Measurements from ENCODE around the gene DOLK.
"Not testable (repeated sequence)": the region's sequence is repeated elsewhere in the genome, so short reads cannot be mapped to it uniquely, and the experiment has no call there.

DOLK gene

GRCh38 chr9:128946571-128947276 is 679 bp downstream of the DOLK start:
- Histone ChIP-seq H4K5ac (ENCODE audit: low read length) (no peak overlapping the region), H3K27me3 (ENCODE audit: insufficient read depth, low read length, poor library complexity) (no peaks in the 10 kb centered on the region), H2AK5ac (ENCODE audit: low read length) (no peak overlapping the region), H3K4me3 (ENCODE audit: low read length) (peak overlapping the region; percentile 86), H3K36me3 (ENCODE audit: control insufficient read depth, insufficient read depth, low read length) (no peaks in the 10 kb centered on the region), H3K23ac (ENCODE audit: low read length) (no peak overlapping the region), H2BK120ac (ENCODE audit: low read depth, low read length) (no peak overlapping the region), H3K4me1 (ENCODE audit: control insufficient read depth, low read depth, low read length) (peaks cover 5% of the 10 kb centered on the region), H3K56ac (ENCODE audit: low read length) (peak overlapping the region; percentile 94), H3K79me2 (ENCODE audit: control insufficient read depth, insufficient read depth, low read length) (peaks cover 15% of the 10 kb centered on the region), H3K79me1 (ENCODE audit: low read length) (peaks cover 19% of the 10 kb centered on the region), H3K18ac (ENCODE audit: low read length) (peak overlapping the region; percentile 77), H3K9ac (ENCODE audit: low read length) (peak overlapping the region; percentile 93), H2BK5ac (ENCODE audit: low read length) (no peak overlapping the region), H3K27ac (ENCODE audit: low read depth, low read length) (no peak overlapping the region), H4K8ac (ENCODE audit: low read depth, low read length) (no peak overlapping the region), H2BK15ac (replicated peaks; ENCODE audit: low read depth) (no peak overlapping the region), H3K4me2 (ENCODE audit: low read length) (peak overlapping the region; percentile 92), H3K4ac (ENCODE audit: low read depth, low read length) (peak overlapping the region; percentile 92)
- no CpG with 5 or more reads among the region's 30 CpGs for WGBS (ENCODE audit: extremely low coverage, insufficient coverage, low lambda C conversion rate)
- peak; percentile 29 for DNase-seq

- H3K36me3 ChIP-seq (ENCODE audit: control insufficient read depth, insufficient read depth, low read length), result no peaks in the 10 kb centered on the region
- DNase-seq, result no peak
- no peak overlapping the region for H2BK15ac ChIP-seq (replicated peaks; ENCODE audit: low read depth)
- no peak overlapping the region for H3K4ac ChIP-seq (ENCODE audit: low read depth, low read length)
- H3K4me1 ChIP-seq (ENCODE audit: control insufficient read depth, low read depth, low read length), result peaks cover 5% of the 10 kb centered on the region
- no peak overlapping the region for H3K9ac ChIP-seq (ENCODE audit: low read length)
- no CpG with 5 or more reads among the region's 19 CpGs for WGBS (ENCODE audit: extremely low coverage, insufficient coverage, low lambda C conversion rate)
- H3K23ac ChIP-seq (ENCODE audit: low read length), result no peak overlapping the region
- H3K4me3 ChIP-seq (ENCODE audit: low read length), result no peak overlapping the region
- no peak overlapping the region for H2BK5ac ChIP-seq (ENCODE audit: low read length)
- H3K27ac ChIP-seq (ENCODE audit: low read depth, low read length), result no peak overlapping the region
- H2AK5ac ChIP-seq (ENCODE audit: low read length), result no peak overlapping the region
- H2BK120ac ChIP-seq (ENCODE audit: low read depth, low read length), result no peak overlapping the region
- H4K5ac ChIP-seq (ENCODE audit: low read length), result no peak overlapping the region
- H4K8ac ChIP-seq (ENCODE audit: low read depth, low read length), result no peak overlapping the region
- H3K79me1 ChIP-seq (ENCODE audit: low read length), result peaks cover 19% of the 10 kb centered on the region
- H3K27me3 ChIP-seq (ENCODE audit: insufficient read depth, low read length, poor library complexity), result no peaks in the 10 kb centered on the region
- peak overlapping the region; percentile 94 for H3K56ac ChIP-seq (ENCODE audit: low read length)
- H3K4me2 ChIP-seq (ENCODE audit: low read length), result no peak overlapping the region
- H3K79me2 ChIP-seq (ENCODE audit: control insufficient read depth, insufficient read depth, low read length), result peaks cover 15% of the 10 kb centered on the region
- no peak overlapping the region for H3K18ac ChIP-seq (ENCODE audit: low read length)
Measured at GRCh38 chr9:128945798-128946501, 1.5 kb downstream of the DOLK start.

- H2BK120ac ChIP-seq (ENCODE audit: low read depth, low read length); H3K18ac ChIP-seq (ENCODE audit: low read length); H3K4me3 ChIP-seq (ENCODE audit: low read length); H3K9ac ChIP-seq (ENCODE audit: low read length); DNase-seq; H3K4me1 ChIP-seq (ENCODE audit: control insufficient read depth, low read depth, low read length); H2BK15ac ChIP-seq (replicated peaks; ENCODE audit: low read depth); H3K36me3 ChIP-seq (ENCODE audit: control insufficient read depth, insufficient read depth, low read length); H3K4me2 ChIP-seq (ENCODE audit: low read length); H4K8ac ChIP-seq (ENCODE audit: low read depth, low read length); H2AK5ac ChIP-seq (ENCODE audit: low read length); H3K4ac ChIP-seq (ENCODE audit: low read depth, low read length); H3K23ac ChIP-seq (ENCODE audit: low read length); H3K27me3 ChIP-seq (ENCODE audit: insufficient read depth, low read length, poor library complexity); H4K5ac ChIP-seq (ENCODE audit: low read length); H2BK5ac ChIP-seq (ENCODE audit: low read length); H3K56ac ChIP-seq (ENCODE audit: low read length); H3K27ac ChIP-seq (ENCODE audit: low read depth, low read length): not testable (repeated sequence)
- Histone ChIP-seq H3K79me2 (ENCODE audit: control insufficient read depth, insufficient read depth, low read length) (peaks cover 15% of the 10 kb centered on the region), H3K79me1 (ENCODE audit: low read length) (peaks cover 19% of the 10 kb centered on the region)
- WGBS (ENCODE audit: extremely low coverage, insufficient coverage, low lambda C conversion rate), result no CpG with 5 or more reads among the region's 7 CpGs
Measured at GRCh38 chr9:128944966-128945365, 2.4 kb downstream of the DOLK start.

- H3K4ac ChIP-seq (ENCODE audit: low read depth, low read length), result no peak overlapping the region
- H3K4me2 ChIP-seq (ENCODE audit: low read length), result no peak overlapping the region
- no peaks in the 10 kb centered on the region for H3K36me3 ChIP-seq (ENCODE audit: control insufficient read depth, insufficient read depth, low read length)
- H3K23ac ChIP-seq (ENCODE audit: low read length), result no peak overlapping the region
- no peak overlapping the region for H2BK5ac ChIP-seq (ENCODE audit: low read length)
- H2BK120ac ChIP-seq (ENCODE audit: low read depth, low read length), result no peak overlapping the region
- WGBS (ENCODE audit: extremely low coverage, insufficient coverage, low lambda C conversion rate), result no CpG with 5 or more reads among the region's 7 CpGs
- peaks cover 15% of the 10 kb centered on the region for H3K79me2 ChIP-seq (ENCODE audit: control insufficient read depth, insufficient read depth, low read length)
- H3K56ac ChIP-seq (ENCODE audit: low read length), result no peak overlapping the region
- H4K5ac ChIP-seq (ENCODE audit: low read length), result no peak overlapping the region
- no peak overlapping the region for H2AK5ac ChIP-seq (ENCODE audit: low read length)
- H3K18ac ChIP-seq (ENCODE audit: low read length), result no peak overlapping the region
- no peaks in the 10 kb centered on the region for H3K27me3 ChIP-seq (ENCODE audit: insufficient read depth, low read length, poor library complexity)
- H3K4me1 ChIP-seq (ENCODE audit: control insufficient read depth, low read depth, low read length), result peaks cover 5% of the 10 kb centered on the region
- no peak overlapping the region for H2BK15ac ChIP-seq (replicated peaks; ENCODE audit: low read depth)
- H3K79me1 ChIP-seq (ENCODE audit: low read length), result peaks cover 18% of the 10 kb centered on the region
- no peak overlapping the region for H3K4me3 ChIP-seq (ENCODE audit: low read length)
- H3K27ac ChIP-seq (ENCODE audit: low read depth, low read length), result no peak overlapping the region
- no peak overlapping the region for H3K9ac ChIP-seq (ENCODE audit: low read length)
- no peak overlapping the region for H4K8ac ChIP-seq (ENCODE audit: low read depth, low read length)
- DNase-seq, result no peak
Measured at GRCh38 chr9:128943832-128944620, 3.4 kb downstream of the DOLK start.

GRCh38 chr9:128940946-128941755 is 6.3 kb downstream of the DOLK start:
- no peaks in the 10 kb centered on the region for H3K27me3 ChIP-seq (ENCODE audit: insufficient read depth, low read length, poor library complexity)
- H3K27ac ChIP-seq (ENCODE audit: low read depth, low read length), result no peak overlapping the region
- H3K56ac ChIP-seq (ENCODE audit: low read length), result no peak overlapping the region
- H3K4me3 ChIP-seq (ENCODE audit: low read length), result no peak overlapping the region
- no peak overlapping the region for H2BK5ac ChIP-seq (ENCODE audit: low read length)
- H3K9ac ChIP-seq (ENCODE audit: low read length), result no peak overlapping the region
- no peaks in the 10 kb centered on the region for H3K4me1 ChIP-seq (ENCODE audit: control insufficient read depth, low read depth, low read length)
- no peak overlapping the region for H3K18ac ChIP-seq (ENCODE audit: low read length)
- no peaks in the 10 kb centered on the region for H3K36me3 ChIP-seq (ENCODE audit: control insufficient read depth, insufficient read depth, low read length)
- H4K8ac ChIP-seq (ENCODE audit: low read depth, low read length), result no peak overlapping the region
- H2BK15ac ChIP-seq (replicated peaks; ENCODE audit: low read depth), result no peak overlapping the region
- DNase-seq, result no peak
- no CpG with 5 or more reads among the region's 12 CpGs for WGBS (ENCODE audit: extremely low coverage, insufficient coverage, low lambda C conversion rate)
- H4K5ac ChIP-seq (ENCODE audit: low read length), result no peak overlapping the region
- H3K23ac ChIP-seq (ENCODE audit: low read length), result no peak overlapping the region
- no peak overlapping the region for H2BK120ac ChIP-seq (ENCODE audit: low read depth, low read length)
- no peak overlapping the region for H2AK5ac ChIP-seq (ENCODE audit: low read length)
- no peak overlapping the region for H3K4ac ChIP-seq (ENCODE audit: low read depth, low read length)
- peaks cover 4% of the 10 kb centered on the region for H3K79me2 ChIP-seq (ENCODE audit: control insufficient read depth, insufficient read depth, low read length)
- H3K4me2 ChIP-seq (ENCODE audit: low read length), result no peak overlapping the region
- peaks cover 7% of the 10 kb centered on the region for H3K79me1 ChIP-seq (ENCODE audit: low read length)
